Measurements from ENCODE around the gene TEAD1.
A peak's percentile ranks its signal among the peaks of the same experiment; 100 is the strongest.

The TEAD1 gene

GRCh38 chr11:12687740-12688139 lies 13.5 kb downstream of the TEAD1 start:
- DNase-seq: no peak

DNA sequence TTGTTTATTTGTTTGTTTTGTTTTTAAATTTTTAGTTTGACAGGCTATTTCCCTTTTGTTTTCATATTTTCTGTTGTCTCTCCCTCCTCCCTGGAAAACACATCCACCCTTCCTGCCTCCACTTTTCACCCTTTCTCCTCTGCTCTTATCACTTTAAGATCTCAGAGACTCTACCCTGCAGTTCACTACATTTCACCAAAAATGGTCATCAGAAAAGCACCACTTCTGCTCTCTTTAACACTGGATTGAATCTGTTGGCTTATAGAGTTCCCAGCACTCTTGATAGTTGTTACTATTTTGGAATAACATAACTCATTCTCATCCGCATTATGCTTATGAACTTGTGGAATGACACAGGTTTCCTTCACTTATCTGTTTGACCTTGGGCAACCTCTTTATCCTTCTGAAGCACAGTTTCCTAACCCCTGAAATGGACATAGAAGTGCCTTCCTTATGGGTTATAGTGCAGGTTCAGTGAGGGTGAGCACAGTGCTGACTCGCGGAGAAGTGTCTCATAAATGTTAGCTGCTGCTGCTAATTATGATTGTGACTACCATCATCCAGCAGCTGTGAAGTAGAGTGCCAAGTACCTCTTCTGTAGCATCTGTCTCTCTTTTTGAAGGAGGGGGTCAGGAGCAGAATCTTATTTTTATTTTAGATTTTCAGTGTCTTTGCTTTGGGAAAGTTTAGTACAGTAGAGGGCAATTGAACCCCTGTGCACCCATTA lies 15.0 kb downstream of the TEAD1 start:
- DNase-seq: no peak

DNA sequence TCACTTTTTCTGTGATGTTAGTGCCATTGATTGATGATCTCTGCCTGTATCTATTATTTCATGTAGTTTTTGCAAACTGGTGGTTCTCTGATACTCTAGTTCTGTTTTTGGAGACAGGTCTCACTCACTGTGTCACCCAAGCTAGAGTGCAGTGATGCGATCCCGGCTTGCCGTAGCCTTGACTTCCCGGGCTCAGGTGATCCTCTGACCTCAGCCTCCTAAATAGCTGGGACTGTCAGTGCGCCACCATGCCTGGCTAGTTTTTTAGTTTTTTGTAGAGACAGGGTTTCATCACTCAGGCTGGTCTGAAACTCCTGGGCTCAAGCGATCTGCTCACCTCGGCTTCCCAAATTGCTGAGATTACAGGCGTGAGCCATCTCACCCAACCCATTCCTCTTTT lies 16.4 kb downstream of the TEAD1 start:
- no peak for DNase-seq

- DNase-seq: no peak
Measured at GRCh38 chr11:12691473-12691872, 17.3 kb downstream of the TEAD1 start.

DNA sequence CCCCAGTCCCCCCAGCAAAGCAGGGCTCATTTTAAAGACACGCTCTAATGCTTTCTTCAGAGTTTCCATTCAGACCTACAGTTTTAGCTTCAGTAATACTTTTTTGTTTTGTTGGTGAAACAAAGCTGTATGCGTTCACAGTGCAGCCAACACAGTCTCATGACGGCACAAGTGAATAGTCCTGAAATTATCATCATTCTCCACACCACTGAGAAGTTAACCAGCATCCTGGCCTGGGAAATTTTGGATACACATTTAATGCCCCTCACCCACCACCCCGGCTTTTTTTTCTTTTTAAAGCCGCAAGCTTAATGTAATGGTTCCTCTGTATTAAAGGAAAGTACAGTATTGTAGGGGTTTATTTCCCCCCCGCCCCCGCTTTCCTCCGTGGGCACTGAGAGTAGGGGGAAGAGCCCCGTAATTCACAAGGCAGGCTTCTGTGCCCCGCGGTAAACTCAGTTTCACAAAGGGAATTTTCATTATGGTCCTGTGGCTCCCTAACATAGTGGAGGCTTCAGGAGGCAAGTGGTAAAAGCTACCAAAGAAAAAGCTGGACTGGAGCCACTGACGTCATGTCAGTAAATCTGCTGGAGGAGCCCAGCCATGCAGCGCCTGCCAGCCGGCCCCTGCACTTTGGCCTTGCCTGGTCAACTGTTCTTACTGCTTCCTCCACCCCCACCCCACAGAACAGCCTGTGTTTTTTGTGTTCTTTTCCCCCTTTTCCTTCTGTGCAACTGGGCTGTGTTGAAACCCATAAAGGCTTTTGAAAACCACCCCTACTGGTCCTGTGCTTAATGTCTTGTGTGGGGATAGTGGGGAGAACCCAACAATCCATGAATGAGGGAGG lies 18.2 kb downstream of the TEAD1 start:
- no peak for DNase-seq

- no peak for DNase-seq
Measured at GRCh38 chr11:12693094-12693478, 18.9 kb downstream of the TEAD1 start.

- peak; percentile 68 to 85 (median 79) for DNase-seq
Measured at GRCh38 chr11:12693479-12694182, 19.4 kb downstream of the TEAD1 start.

DNA sequence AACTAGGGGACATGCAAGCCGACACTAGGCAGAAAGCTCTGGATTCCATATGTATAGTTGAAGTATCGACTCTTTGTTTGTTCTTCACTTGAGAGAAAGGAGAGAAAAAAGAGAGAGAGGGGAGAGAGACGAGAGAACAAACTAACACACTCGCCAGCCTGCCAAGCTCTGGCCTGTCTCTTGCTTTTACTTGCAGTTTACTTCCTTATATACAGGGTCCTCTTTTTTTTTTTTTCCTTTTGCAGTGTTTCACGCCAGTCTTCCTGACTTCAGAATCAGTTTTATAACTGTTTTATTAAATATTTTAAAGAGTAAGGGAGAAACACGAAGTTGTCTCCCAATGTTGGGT lies 19.9 kb downstream of the TEAD1 start:
- peak in 1 of 3 donors; percentile 12 for DNase-seq

DNA sequence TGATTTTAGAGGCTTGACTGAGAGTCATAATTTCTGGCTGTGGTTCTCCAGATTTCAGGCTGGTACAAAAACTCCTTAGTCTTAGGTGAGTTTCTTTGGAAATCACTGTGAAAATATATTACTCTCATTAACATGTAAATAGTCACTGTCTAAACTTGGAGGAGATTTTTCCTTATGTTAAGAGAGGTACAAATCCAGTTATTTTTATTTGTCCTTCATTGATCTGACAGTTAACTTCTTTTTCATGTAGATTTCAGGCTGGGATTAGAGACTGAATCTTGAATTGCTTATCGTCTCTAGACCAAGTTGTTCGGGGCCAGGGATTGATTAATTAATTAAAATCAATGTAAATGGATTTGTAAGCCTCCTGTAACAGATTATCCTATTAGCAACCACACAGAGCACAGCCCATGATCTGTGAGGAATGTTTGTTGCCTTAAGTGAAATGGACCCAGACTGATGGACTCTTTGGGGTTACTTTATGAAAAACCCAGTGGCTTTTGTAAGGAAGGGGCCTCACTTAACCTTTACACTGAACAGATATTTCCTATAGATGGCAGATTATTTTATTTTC lies 21.1 kb downstream of the TEAD1 start:
- DNase-seq: no peak

DNA sequence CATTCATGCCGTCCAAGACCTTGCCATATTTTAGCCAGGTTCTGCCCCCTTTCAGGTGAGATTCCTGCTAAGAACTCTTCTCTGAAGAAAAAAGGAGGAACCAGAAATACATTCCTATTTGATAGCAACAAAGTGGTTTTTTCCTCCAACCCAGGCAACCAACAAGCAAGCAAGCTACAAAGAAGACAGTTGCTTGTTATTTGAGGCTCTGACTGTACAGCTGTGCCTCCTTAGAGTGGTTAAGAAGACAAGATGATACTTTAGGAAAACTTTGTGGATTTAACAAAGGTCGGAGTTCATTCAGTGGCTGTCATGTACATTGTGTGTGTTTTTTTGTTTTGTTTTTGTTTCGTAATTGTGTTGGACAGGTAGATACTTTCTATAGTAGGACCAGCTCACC lies 21.7 kb downstream of the TEAD1 start:
- DNase-seq: no peak

DNA sequence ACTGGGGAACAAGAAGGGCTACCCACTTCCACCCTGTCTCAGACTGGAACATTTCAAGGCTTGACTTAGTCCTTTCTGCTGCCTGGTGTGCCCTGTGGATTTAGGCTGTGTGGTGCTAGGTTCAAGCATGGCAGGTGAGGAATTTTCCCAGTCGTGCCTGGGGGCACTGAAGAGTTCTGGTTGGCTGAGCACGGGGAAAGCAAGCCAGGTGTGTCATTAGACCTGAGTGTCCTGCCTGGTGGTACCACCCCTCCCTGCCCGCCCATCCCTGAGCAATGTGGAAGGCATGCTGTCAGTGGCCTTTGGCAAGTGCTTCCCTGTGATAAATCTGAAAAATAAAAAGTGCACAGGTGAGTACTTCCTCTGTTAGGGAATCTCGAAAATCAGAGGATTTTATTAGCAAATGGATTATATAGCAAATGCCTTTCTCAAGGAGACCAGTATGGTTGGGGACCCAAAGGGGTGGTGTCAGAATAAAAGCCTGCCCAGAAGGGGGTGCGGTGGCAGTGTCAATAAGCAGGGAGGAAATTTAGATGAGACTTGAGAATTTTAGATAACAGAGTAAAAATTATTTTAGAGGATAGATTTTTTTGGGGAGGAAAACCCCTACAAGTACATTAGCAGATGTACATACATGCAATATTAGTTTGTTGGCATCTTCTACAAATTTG lies 22.8 kb downstream of the TEAD1 start:
- no peak for DNase-seq

DNA sequence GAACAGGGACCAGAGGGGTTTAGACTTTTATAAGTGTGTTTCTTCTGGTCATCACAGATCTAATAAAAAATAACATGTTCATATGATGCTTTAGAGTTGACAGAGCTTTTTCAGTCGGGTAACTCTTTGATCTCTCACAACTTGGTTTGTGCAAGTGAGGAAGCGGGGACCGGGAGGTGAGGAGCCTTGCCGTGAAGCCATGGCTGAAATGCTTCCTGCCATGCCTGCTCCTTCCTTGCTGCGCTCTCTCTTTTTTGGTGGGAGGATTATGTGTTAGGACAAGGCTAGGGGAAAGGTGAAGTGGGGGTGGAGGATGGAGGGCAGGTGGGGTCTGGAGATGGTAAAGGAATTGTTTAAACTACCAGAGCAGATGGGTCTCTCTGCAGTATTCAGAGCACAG lies 23.8 kb downstream of the TEAD1 start:
- DNase-seq: no peak

GRCh38 chr11:12701811-12702592 lies 27.8 kb downstream of the TEAD1 start:
- no peak for DNase-seq

- DNase-seq: no peak
Measured at GRCh38 chr11:12702999-12703453, 28.8 kb downstream of the TEAD1 start.

- DNase-seq: no peak
Measured at GRCh38 chr11:12704049-12704448, 29.8 kb downstream of the TEAD1 start.

DNA sequence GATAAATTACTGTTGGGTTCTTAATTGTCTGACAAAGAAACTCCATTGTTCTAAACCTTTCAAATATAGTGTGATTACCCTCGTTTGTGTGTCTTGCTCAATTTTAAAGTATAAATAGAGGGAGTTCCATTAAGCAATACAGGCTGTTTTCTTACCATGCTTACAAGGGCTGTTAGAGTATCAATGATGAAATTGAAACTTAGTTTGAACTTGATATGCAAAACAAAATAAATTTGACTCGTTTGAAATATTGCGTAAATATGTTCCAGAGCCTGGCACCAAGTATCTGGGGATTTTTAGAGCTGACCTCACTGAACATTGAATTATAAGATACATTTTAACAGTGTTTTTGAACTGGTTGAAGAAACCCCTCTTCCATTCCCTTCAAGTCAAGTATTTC lies 31.7 kb downstream of the TEAD1 start:
- DNase-seq: peak in 1 of 3 donors; percentile 40

GRCh38 chr11:12706545-12707499 lies 32.6 kb downstream of the TEAD1 start:
- DNase-seq: no peak

DNA sequence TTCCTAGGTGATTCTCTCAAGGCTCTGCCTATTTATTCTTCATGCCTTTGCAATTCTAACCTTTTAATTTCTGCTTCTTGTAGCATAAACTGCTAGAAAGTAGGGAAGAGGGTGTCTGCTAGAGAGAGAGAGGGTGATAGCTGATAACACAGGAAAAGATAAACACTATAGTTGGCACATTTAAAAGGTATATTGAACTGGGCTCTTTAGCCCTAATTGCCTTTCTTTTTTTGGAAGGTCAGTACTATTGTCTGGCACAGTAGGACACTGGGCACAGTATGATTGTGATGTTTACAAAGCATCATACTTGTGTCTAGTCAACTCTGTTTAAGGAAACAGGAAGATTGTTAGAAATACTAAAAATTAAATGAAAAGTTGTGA lies 33.3 kb downstream of the TEAD1 start:
- DNase-seq: no peak

DNA sequence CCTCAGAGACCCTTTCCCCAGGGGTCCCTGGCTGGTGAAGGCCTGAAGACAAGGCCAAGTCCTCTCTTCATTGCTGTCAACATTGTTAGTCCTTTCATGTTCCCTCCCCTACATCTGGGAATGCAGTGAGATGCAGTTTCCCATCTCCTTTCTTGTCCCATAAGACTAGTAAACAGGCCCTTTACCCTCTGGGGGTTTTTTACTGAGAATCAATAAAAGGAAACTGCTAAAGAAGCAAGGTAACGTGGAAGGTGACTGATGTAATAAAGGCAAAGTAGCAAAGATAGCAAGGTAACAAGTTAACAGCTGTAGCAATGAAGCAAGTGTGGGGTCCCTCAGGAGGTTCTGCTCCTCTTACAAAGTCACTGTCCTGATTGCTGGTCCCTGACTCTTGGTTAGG lies 37.3 kb downstream of the TEAD1 start:
- no peak for DNase-seq

DNA sequence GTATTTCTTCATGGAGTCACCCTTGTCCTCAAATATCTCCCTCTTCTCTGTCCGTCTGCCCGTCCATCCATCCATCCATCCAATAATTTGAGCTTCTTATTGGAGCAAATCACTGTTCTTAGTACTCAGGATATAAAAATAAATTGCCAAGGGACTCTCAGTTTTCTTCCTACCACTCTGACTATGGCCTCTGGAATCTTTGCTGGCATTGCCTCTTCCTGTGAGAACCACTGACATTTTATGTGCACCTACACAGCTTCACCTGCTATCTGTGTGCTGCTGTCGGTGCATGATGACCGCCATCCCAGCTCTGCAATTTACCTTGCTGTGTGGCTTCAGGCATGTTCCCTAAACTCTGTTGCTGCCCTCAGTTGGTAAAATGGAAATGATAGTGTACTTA lies 37.9 kb downstream of the TEAD1 start:
- DNase-seq: no peak

- no peak for DNase-seq
Measured at GRCh38 chr11:12715131-12715530, 40.9 kb downstream of the TEAD1 start.
